ENCODE results near the gene PANK4.

Gene PANK4

GRCh38 chr1:2458687-2459086 lies 67.7 kb downstream of the PANK4 start:
- no peaks in the 10 kb centered on the region for H3K9me3 ChIP-seq (ENCODE audit: insufficient read depth, low read length)
- H3K4me3 ChIP-seq (ENCODE audit: insufficient read depth, low read length, poor library complexity, severe bottlenecking), result no peak overlapping the region
- no peaks in the 10 kb centered on the region for H3F3A ChIP-seq (ENCODE audit: insufficient read depth)
- H3K36me3 ChIP-seq (ENCODE audit: low read length), result no peaks in the 10 kb centered on the region
- H3K79me2 ChIP-seq (ENCODE audit: insufficient read depth, low read length), result no peaks in the 10 kb centered on the region
- H3K9ac ChIP-seq (ENCODE audit: low read length), result no peak overlapping the region
- H3K4me2 ChIP-seq (ENCODE audit: low read depth, low read length, poor library complexity, severe bottlenecking), result no peak overlapping the region
- TF ChIP-seq CTCF (IDR thresholded peaks at IDR 0.05; ENCODE audit: insufficient read depth, low read length, poor library complexity, severe bottlenecking) (no peak), EZH2phosphoT487 (conservative IDR thresholded peaks at IDR 0.05; ENCODE audit: low read length) (no peak)
- no peaks in the 10 kb centered on the region for H4K20me1 ChIP-seq (ENCODE audit: low read depth, low read length)
- H3K27ac ChIP-seq (ENCODE audit: low read depth, low read length), result no peak overlapping the region
- H2AFZ ChIP-seq (ENCODE audit: low read depth, low read length, severe bottlenecking), result no peak overlapping the region
- H3K27me3 ChIP-seq (ENCODE audit: low read length), result no peaks in the 10 kb centered on the region
- no peaks in the 10 kb centered on the region for H3K9me2 ChIP-seq (replicated peaks; ENCODE audit: insufficient read depth, low read length)
